Brain microvascular endothelial cell (primary cell): Measurements from ENCODE around the gene BRINP1.
"Not testable (repeated sequence)": the region's sequence is repeated elsewhere in the genome, so short reads cannot be mapped to it uniquely, and the experiment has no call there.

Experiments
- DNase-seq: peaks from one replicate; pipeline ENCODE4 v3.0.0-alpha.2; 2020
- H3K27ac ChIP-seq: fragments of 250-450 bp; sonication (Bioruptor Pico); 2 replicates; pipeline ENCODE4 v1.5.1; 2020; ENCODE audit warnings: mild to moderate bottlenecking, moderate library complexity
- H3K27me3 ChIP-seq: fragments of 250-450 bp; sonication (Bioruptor Pico); replicated peaks from 2 replicates; pipeline ENCODE4 v1.5.1; 2020; ENCODE audit warnings: mild to moderate bottlenecking
- H3K36me3 ChIP-seq: fragments of 250-450 bp; sonication (Bioruptor Pico); replicated peaks from 2 replicates; pipeline ENCODE4 v1.5.1; 2020; ENCODE audit warnings: mild to moderate bottlenecking
- H3K4me3 ChIP-seq: 2 replicates; pipeline ENCODE4 v1.5.1; 2011; ENCODE audit warnings: low read depth, mild to moderate bottlenecking, control low read depth, low read length, moderate library complexity
- CTCF ChIP-seq: IDR thresholded peaks from 2 replicates; pipeline ENCODE4 v1.5.1; 2011; ENCODE audit warnings: low read depth, mild to moderate bottlenecking, moderate library complexity, low read length, control low read depth, inconsistent platforms; ENCODE audit errors: missing control alignments
- in situ Hi-C: cut with HindIII; loops from 2 replicates; pipeline ENCODE4 v1.10.0; 2017; ENCODE audit warnings: low sequenced_read_pairs, low pct_ligation_motif_present

The BRINP1 gene

GRCh38 chr9:119180897-119181296, 188.3 kb downstream of the BRINP1 start:
- TF ChIP-seq CTCF: no peak
- in situ Hi-C loops: no loop called here
- no peak for DNase-seq
- Histone ChIP-seq H3K27ac (no peak overlapping the region), H3K36me3 (no peaks in the 10 kb centered on the region), H3K27me3 (no peaks in the 10 kb centered on the region), H3K4me3 (no peak overlapping the region)

GRCh38 chr9:119179701-119180100, 189.5 kb downstream of the BRINP1 start:
- H3K36me3 ChIP-seq: no peaks in the 10 kb centered on the region
- no peak for TF ChIP-seq CTCF
- no peaks in the 10 kb centered on the region for H3K27me3 ChIP-seq
- no peak overlapping the region for H3K4me3 ChIP-seq
- in situ Hi-C loops: no loop called here
- no peak overlapping the region for H3K27ac ChIP-seq
- no peak for DNase-seq

- Histone ChIP-seq H3K27ac (no peak overlapping the region), H3K27me3 (no peaks in the 10 kb centered on the region), H3K36me3 (no peaks in the 10 kb centered on the region), H3K4me3 (no peak overlapping the region)
- in situ Hi-C loops: no loop called here
- TF ChIP-seq CTCF: no peak
- DNase-seq: no peak
Observed at GRCh38 chr9:119177196-119177595, 192.0 kb downstream of the BRINP1 start.

- H3K36me3 ChIP-seq: no peaks in the 10 kb centered on the region
- no peak for DNase-seq
- no peak for TF ChIP-seq CTCF
Observed at GRCh38 chr9:119175581-119175980, 193.7 kb downstream of the BRINP1 start.

GRCh38 chr9:119169222-119169621, 200.0 kb downstream of the BRINP1 start:
- H3K27ac ChIP-seq, H3K36me3 ChIP-seq, H3K4me3 ChIP-seq, H3K27me3 ChIP-seq, DNase-seq, in situ Hi-C loops: not testable (repeated sequence)

More at GRCh38 chr9:119175581-119175980, 193.7 kb downstream of the BRINP1 start:
- Histone ChIP-seq H3K27me3 (no peaks in the 10 kb centered on the region), H3K4me3 (no peak overlapping the region), H3K27ac (no peak overlapping the region)
- in situ Hi-C loops: no loop called here

GRCh38 chr9:119167876-119168275, 201.4 kb downstream of the BRINP1 start:
- in situ Hi-C loops: no loop called here
- Histone ChIP-seq H3K36me3 (no peaks in the 10 kb centered on the region), H3K27ac (no peak overlapping the region), H3K4me3 (no peak overlapping the region), H3K27me3 (no peaks in the 10 kb centered on the region)
- TF ChIP-seq CTCF: no peak
- no peak for DNase-seq
